HG03460 (cell line): ENCODE results near the gene LRRC39.
"Not testable (repeated sequence)": the region's sequence is repeated elsewhere in the genome, so short reads cannot be mapped to it uniquely, and the experiment has no call there.

Experiments
- ATAC-seq: cut with Tn5 transposase; IDR thresholded peaks from one replicate; pipeline ENCODE4 v1.9.1; 2021; ENCODE audit not compliant: unreplicated experiment

Gene LRRC39

GRCh38 chr1:100178091-100178490, at the start of gene LRRC39:
TSS of gene LRRC39 (minus strand) at chr1:100178256. CDS start at chr1:100168516, 9,740 bp downstream.
- no peak for ATAC-seq

- no peak for ATAC-seq
These were observed 44.4 kb upstream of the LRRC39 start for GRCh38 chr1:100222428-100222827.

GRCh38 chr1:100219883-100220282, 41.8 kb upstream of the LRRC39 start:
- no peak for ATAC-seq

- ATAC-seq, result no peak
These were observed 41.4 kb upstream of the LRRC39 start for GRCh38 chr1:100219457-100219856.

- no peak for ATAC-seq
These were observed 39.8 kb upstream of the LRRC39 start for GRCh38 chr1:100217834-100218233.

GRCh38 chr1:100215101-100215500, 37.0 kb upstream of the LRRC39 start:
- no peak for ATAC-seq

GRCh38 chr1:100213141-100213540, 35.1 kb upstream of the LRRC39 start:
- ATAC-seq, result no peak

GRCh38 chr1:100206301-100206700, 28.2 kb upstream of the LRRC39 start:
- no peak for ATAC-seq

GRCh38 chr1:100205593-100205992, 27.5 kb upstream of the LRRC39 start:
- ATAC-seq, result not testable (repeated sequence)

GRCh38 chr1:100205103-100205502, 27.0 kb upstream of the LRRC39 start:
- not testable (repeated sequence) for ATAC-seq

GRCh38 chr1:100202703-100203102, 24.6 kb upstream of the LRRC39 start:
- not testable (repeated sequence) for ATAC-seq

GRCh38 chr1:100200060-100200459, 22.0 kb upstream of the LRRC39 start:
- not testable (repeated sequence) for ATAC-seq

- no peak for ATAC-seq
These were observed 20.5 kb upstream of the LRRC39 start for GRCh38 chr1:100198596-100198995.

- ATAC-seq, result peak; percentile 59
These were observed 10.6 kb upstream of the LRRC39 start for GRCh38 chr1:100188617-100189016.

GRCh38 chr1:100187912-100188311, 9.9 kb upstream of the LRRC39 start:
- ATAC-seq, result no peak

- ATAC-seq, result peak; percentile 83
These were observed 6.5 kb upstream of the LRRC39 start for GRCh38 chr1:100184536-100184935.

GRCh38 chr1:100183370-100183769, 5.3 kb upstream of the LRRC39 start:
- no peak for ATAC-seq

GRCh38 chr1:100177295-100178041, 588 bp downstream of the LRRC39 start:
- ATAC-seq, result no peak

GRCh38 chr1:100168051-100168450, 10.0 kb downstream of the LRRC39 start:
- no peak for ATAC-seq

GRCh38 chr1:100164702-100165101, 13.4 kb downstream of the LRRC39 start:
- ATAC-seq, result no peak

GRCh38 chr1:100164216-100164615, 13.8 kb downstream of the LRRC39 start:
- ATAC-seq, result no peak

- ATAC-seq, result no peak
These were observed 15.2 kb downstream of the LRRC39 start for GRCh38 chr1:100162881-100163280.

GRCh38 chr1:100152271-100152670, 25.8 kb downstream of the LRRC39 start:
- ATAC-seq, result peak; percentile 88
